Stimulated activated CD4-positive, alpha-beta T cell treated with anti-CD3 and anti-CD28 coated beads, Interleukin-4, amount 100 ng/mL, for 48 hours (primary cell): ENCODE measurements around the gene STMN3.
"Not testable (repeated sequence)": the region's sequence is repeated elsewhere in the genome, so short reads cannot be mapped to it uniquely, and the experiment has no call there.

Experiments used
- DNase-seq, 2 donors: peaks; one replicate each; pipeline ENCODE4 v3.0.0-alpha.2; 2020; ENCODE audit warnings: low read depth in 2 of 2

The STMN3 gene

DNA sequence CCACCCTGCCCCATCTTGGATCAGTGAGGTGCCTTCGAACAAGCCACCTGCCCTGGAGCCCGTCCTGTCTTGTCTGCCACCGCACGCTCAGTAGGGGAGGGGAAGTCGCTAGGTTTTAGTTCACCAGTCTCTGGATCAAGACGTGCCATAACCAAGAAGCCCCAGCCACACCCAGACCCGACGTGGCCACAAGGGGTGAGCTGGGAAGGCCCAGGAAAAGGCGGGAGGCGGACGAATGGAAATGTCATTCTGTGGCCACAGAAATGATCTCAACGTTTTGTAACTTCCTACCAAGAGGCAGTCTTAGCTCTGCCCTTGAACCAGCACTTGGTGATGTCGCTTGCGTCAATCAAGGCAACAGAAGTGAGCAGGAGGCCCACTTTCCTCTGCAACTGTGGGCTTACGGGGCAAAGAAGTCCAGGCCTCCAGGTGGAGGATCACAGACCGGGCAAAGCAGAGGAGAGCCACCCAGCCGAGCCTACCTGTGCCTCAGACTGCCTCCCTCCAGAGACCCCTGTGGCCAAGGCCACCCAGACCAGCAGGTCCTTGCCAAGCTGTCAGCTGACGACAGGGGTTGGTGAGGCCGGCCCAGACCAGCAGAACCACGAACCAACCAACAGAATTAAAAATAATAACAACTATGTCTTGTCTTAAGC, 40.8 kb downstream of the STMN3 start:
- no peak for DNase-seq

GRCh38 chr20:63611646-63612045, 41.6 kb downstream of the STMN3 start:
- no peak for DNase-seq

DNA sequence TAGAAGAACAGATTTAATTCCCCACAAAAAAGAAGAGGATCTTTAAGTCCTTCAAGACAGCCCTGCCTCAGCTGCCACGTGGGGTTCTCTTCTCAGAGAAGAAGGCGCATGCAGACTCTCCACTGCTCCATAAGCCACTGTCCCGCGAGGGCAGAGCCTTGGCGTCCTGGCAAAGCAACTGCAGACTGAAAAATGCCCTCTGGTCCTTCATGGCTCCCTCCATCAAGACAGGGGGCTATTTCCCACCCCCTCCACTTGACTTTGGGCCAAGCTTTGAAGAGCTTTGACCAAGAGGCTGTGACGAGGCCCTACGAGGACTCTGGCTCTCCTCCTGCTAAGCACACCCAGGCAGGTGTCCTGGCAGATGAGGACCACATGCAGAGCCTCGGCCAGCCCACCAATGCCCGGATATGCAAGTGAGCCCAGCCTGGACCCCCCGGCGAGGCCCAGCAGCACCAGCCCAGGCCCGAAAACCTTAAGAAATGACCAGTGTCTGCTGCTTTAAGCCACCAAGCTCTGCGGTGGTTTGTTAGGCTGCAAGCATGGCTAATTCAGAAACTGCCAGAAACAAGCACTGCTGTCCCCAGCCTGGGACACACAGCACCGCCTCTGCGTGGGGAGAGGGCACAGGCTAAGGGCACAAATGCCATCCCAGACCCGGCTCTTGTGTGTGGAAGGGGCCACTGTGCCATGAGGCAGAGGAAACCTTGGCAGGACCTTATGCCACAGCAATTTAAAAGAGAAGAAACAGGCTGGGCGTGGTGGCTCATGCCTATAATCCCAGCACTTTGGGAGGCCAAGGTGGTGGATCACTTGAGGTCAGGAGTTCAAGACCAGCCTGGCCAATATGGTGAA, 42.4 kb downstream of the STMN3 start:
- DNase-seq = no peak

GRCh38 chr20:63606686-63607085, 46.5 kb downstream of the STMN3 start:
- DNase-seq = no peak

GRCh38 chr20:63602321-63602720, 50.9 kb downstream of the STMN3 start:
- DNase-seq = no peak

DNA sequence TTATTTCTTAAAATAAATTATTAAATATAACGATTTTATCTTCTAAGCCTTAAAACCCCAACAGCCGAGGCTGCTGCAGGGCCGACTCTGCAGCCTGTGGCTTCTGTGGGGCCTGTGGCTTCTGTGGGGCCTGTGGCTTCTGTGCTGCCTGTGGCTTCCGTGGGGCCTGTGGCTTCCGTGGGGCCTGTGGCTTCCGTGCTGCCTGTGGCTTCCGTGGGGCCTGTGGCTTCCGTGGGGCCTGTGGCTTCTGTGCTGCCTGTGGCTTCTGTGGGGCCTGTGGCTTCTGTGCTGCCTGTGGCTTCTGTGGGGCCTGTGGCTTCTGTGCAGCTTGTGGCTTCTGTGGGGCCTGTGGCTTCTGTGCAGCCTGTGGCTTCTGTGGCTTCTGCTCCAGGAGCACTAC, 51.5 kb downstream of the STMN3 start:
- DNase-seq = not testable (repeated sequence)

GRCh38 chr20:63599396-63600050, 53.7 kb downstream of the STMN3 start:
- DNase-seq = no peak

DNA sequence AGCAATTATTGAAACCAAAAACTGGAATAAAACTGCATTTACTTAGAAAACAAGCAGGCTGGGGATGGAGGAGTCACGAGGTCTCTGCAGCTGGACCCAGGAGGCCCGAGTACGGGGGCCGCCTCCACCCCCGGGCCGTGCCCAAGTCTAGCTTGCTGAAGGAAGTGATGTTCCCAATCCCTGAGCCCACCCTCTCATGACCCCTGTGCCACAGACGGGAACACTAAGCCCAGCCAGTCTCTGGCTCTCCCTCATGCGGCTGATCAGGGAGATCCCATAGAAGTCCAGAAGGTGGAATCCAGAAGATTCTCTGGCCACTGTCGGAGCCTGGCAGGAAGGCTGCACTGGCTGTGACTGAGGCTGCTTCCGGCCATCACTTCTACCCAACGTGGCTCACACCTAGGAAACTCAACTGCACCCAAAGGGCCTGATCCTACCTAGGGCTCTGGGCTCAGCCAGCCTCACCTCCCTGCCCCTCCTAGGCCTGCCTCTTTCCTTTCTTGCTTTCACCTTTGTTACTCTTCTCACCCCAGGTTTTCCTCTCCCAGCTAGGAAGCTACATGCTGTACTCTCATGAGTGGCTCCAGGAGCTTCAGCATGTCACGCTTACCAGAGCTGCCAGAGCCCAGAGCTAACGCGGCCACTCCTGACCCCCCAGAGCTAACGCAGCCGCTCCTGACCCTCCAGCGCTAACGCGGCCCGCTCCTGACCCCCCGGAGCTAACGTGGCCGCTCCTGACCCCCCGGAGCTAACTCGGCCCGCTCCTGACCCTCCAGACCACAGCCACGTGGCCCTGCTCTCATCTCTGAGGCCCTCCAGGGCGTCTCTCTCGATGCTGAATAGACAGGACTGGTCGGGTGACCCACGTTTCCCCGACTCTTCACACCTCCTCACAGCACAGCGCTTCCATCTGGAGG, 54.5 kb downstream of the STMN3 start:
- no peak for DNase-seq

DNA sequence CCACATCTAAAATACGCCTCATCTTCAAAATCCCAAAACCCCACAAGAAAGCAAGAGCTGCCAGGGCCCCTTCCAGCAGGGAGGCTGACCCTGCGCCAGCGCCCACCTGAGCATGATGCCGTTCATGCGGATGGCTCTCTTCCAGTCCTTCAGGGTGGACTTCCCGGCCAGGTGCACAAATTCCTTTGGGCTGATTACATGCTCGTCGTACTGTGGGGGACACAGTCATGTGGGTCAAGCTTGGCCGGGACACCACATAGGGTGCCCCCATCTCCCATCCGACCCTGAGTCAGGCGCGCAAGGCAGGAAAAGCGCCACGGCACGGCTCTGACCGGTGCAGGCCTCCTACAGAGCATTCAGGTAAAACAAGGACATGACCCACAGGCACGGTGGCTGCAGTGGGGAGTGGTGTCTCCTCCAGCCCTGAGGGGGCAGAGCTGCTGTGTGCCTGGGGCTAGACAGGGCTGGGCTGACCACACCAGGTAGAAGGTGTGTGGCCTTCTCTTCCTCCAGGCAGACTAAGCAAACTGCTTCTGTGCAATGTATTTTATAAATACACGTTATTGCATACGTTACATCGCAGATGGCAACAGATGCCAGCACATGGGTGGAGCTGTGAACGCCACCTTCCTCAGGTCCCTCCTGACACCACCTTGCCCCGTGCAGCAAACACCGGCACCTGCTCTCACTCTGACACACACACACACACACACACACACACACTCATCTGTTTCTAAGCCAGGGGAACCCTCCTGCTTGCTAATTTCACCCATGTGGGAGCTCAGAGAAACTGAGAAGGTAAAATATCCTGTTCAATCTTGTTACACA, 55.4 kb downstream of the STMN3 start:
- DNase-seq = no peak

GRCh38 chr20:63596423-63596822, 56.8 kb downstream of the STMN3 start:
- no peak for DNase-seq

- DNase-seq = no peak
Measured at GRCh38 chr20:63595416-63596127, 57.7 kb downstream of the STMN3 start.

DNA sequence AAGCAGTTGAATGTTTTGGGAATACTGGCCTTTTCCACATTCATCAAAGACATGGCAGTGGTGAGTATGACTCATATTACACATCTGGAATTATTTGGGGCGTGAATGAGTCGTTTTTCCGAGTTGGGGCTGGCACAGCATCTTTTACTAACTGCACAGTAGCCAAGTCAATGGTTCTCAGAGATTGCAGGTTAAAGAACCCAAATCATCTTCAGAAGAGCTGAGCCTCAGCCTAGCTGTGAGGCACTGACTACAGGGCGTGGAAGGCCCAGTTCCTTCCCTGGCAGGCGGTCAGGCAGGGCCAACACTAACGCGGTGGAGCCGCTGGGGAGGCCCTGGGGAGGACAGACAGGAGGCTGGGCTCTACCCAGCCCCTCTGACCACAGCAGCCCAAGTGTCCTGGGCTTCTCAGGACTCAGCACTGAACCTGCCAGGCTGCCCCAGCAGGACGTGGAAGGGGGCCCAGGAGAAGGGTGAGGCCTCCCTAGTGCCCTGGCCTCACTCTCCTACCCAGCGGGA, 59.1 kb downstream of the STMN3 start:
- no peak for DNase-seq

DNA sequence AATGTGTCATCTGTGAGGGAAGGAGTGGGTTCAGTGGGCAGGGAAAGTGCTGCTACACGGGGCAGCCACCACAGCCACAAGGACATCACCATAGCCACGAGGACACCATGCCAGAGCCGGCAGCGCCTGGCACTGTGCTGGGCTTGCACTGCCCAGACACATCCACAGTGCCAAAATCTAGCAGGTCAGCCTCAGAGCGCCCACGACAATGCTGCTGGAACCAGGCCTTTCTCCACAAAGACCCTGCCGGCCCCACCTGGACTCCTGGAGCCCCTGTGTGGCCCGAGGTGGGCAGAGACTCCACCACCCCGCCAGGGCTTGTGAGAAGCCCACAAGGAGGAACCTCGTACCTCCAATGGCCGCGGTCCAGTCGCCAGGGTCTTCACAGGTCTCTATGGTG, 60.6 kb downstream of the STMN3 start:
- DNase-seq = no peak

DNA sequence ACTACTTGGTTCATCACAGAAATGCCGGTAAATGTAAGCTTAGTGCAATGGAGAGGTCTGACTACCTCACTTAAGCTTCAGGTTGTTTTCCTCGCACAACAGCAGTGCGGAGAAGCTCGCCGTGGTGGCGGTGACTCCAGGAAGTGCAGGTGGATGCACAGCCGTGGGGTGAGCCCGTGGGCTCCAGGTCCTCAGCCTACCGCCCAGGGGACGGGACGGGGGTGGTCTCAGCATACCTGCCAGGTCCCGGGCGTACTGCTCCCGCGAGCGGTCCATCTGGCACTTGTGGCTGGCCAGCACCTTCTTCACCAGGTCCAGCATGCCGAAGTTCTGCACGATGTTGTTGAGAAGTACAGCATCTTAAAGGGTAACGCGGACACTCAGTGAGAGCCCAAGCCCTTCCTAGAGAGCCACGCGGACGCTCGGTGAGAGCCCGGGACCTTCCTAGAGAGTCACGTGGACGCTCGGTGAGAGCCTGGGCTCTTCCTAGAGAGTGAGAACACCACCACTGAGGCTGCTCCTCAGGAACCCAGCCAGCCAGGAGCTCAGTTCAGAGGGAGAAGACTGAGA, 61.4 kb downstream of the STMN3 start:
- DNase-seq = no peak

DNA sequence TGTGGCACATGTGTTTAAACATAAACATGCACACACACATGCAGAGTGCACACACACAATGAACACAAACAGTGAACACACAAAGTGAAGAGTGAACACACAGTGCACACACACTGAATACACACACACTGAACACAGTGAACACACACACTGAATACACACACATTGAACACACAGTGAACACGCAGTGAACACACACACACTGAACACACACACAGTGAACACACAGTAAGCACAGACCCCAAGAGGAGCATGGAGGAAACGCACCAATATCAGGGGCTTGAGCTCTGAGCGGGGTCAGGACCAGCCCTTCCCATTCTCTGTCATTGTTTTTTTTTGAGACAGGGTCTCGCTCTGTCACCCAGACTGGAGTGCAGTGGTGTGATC, 62.1 kb downstream of the STMN3 start:
- DNase-seq = no peak

DNA sequence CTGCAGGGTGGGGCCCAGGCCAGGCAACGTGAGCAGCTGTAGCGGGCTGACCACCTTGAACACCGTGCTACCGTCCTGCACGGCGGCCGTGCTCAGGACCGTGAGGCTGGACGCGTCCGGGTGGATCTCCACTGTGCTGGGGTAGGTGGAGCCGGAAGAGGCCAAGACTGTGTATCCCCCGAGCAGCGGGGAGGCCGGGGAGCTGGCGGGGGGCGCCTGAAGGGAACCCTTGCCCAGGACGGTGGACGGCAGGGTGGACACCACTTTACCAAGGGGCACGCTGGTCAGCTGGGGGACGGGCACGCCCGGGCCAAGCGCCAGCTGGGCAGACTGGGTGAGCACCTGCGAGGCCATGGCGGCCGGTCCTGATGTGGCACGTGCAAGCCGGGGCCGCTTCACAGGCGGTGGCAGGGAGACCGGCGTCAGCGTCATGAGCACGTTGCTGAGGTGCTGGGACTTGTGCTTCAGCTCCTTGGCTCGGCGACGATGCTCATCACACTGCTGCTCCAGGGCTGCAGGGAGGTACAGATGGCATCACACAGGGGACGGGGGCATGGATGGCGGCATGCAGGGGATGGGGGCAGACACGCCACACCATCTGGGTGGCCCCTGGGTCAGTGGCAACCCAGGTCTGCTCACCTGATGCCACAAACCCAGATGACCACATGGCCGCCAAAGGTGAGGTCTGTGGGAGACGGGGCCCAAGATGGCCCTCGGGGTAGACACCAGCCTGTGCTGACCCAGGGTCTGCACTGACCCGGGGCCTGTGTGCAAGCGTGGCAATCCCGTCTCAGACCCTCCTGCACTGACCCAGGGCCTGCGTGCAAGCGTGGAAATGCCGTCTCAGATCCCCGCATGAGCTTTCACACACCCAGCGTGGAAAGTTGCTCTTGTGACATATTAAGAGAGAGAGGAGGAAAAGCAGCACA, 62.7 kb downstream of the STMN3 start:
- no peak for DNase-seq
